Fibroblast of skin of abdomen (primary cell): Measurements from ENCODE around the gene CDT1.
"Not testable (repeated sequence)": the region's sequence is repeated elsewhere in the genome, so short reads cannot be mapped to it uniquely, and the experiment has no call there.

Source experiments
- DNase-seq: peaks from one replicate; pipeline ENCODE4 v3.0.0-alpha.2; 2013

CDT1 gene

GRCh38 chr16:88820385-88821025 is 16.9 kb downstream of the CDT1 start:
- no peak for DNase-seq

GRCh38 chr16:88821168-88821850 is 17.7 kb downstream of the CDT1 start:
- DNase-seq, result no peak

DNA sequence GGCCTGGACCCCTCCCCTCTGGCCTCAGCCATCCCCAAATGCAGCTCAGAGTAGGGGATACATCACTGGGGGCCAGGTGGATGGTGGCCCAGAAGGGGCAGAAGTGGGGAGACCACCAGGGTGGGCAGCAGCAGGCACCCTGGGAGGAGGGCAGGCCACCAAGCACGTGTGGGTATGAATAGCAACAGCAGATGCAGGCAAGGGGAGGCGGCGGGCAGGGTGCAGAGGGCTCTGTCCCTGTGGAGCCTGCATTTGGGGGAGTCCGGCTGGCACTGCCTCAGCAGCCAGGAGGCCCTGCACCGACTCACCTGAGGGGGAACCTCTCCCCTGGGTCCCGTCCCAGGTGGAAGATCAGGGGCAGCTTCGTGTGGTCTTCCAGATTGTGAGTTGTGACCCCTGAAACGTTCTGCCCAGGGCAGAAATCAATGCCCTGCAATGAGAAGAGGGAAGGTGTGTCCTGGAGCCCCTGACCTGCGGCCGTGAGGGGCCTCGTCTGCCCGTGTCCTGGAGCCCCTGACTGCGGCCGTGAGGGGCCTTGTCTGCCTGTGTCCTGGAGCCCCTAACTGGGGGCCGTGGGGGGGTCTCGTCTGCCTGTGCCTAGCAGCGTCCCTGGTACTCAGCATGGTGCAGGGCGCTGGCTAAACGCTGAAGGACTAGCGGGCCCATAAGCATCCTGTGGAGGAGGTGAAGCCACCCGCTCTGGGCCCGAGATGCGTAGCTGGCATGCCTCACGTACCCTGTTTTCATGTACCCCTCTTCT is 18.9 kb downstream of the CDT1 start:
- no peak for DNase-seq

- DNase-seq, result not testable (repeated sequence)
Measured at GRCh38 chr16:88823646-88824045, 20.1 kb downstream of the CDT1 start.

- no peak for DNase-seq
Measured at GRCh38 chr16:88824256-88825077, 20.9 kb downstream of the CDT1 start.

DNA sequence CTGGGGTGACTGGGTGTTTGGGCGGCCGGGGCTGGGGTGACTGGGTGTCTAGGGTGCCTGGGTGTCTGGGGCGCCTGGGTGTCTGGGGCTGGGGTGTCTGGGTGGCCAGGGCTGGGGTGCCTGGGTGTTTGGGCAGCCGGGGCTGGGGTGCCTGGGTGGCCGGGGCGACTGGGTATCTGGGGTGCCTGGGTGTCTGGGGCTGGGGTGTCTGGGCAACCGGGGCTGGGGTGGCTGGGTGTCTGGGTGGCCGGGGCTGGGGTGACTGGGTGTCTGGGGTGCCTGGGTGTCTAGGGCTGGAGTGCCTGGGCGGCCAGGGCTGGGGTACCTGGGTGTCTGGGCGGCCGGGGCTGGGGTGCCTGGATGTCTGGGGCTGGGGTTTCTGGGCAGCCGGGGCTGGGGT is 21.6 kb downstream of the CDT1 start:
- no peak for DNase-seq

DNA sequence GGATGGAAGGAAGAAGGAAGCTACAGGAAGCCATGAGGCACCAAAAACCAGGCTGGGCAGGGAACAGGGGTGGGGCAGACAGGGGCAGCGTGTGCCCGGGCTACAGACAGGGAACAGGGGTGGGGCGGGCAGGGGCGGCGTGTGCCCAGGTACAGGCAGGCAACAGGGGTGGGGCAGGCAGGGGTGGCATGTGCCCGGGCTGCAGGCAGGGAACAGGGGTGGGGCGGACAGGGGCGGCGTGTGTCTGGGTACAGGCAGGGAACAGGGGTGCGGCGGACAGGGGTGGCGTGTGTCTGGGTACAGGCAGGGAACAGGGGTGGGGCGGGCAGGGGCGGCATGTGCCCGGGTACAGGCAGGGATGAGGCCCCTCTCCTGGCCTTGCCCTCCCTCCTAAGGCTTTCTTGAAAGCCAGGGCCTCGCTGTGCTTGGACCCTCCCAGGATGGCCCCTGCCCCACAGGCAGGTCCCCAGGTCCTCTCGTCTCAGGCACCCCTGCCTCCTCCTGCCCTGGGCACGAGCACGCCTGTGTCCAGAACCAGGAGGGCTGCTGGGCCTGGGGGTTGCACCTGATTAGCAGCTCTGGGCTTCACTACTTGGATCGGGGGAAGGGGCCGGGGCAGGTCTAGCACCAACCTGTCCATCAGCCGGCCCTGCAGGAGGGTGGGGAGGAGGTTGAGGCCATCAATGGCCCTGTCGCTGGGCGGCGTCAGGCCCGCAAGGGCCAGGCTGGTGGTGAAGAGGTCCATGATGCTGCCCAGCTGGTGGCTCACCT is 22.7 kb downstream of the CDT1 start:
- no peak for DNase-seq

DNA sequence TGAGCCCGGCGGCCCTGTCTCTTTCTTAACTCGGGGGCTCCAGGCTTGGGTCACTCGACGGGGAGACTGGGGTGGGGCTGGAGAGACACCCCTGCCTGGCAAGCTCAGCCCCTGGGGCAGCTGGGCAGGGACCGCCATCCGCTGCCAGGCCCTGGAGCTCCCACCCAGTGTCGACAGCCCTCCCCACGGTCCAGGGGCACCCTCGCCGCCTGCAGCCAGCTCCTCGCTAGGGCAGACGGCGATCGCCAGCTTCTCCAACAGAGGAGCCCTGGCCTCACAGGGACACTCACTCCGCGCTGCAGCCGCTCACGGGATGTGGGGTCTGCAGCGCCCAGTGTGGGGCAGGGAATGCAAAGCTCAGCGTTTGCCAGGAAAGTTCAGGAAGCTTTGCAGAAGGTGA is 24.1 kb downstream of the CDT1 start:
- DNase-seq, result no peak

DNA sequence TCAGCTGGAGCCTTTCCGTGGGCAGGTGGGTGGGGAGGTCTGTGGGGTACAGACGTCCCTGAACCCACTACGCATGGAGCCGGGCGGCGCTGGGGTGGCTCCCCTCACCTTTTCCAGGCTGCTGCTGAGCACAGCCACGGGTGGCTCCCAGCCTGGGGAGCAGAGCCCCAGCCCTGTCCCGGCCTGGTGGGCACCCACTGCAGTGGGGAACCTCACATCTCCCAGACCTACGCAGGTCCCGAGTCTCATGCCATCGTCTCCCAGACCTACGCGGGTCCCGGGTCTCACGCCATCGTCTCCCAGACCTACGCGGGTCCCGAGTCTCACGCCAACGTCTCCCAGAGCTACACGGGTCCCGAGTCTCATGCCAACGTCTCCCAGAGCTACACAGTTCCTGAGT is 25.1 kb downstream of the CDT1 start:
- no peak for DNase-seq

DNA sequence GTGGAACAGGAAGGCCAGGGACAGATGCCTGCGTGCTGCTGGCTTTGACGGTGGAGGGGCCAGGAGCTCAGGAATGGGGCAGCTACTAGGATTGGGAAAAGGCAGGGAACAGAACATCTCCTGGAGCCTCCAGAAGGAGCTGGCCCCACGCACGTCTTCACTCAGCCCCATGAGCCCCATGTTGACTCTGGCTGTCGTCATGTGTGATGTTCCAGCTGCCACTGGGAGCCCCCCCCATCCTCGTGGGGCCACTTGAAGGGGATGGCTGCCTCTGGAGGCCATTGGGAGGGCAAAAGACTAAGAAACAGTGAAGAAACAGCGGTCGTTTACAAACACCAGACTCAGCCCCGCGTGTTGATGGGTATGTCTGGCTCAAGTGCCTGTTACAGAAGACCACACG is 26.7 kb downstream of the CDT1 start:
- DNase-seq, result no peak

DNA sequence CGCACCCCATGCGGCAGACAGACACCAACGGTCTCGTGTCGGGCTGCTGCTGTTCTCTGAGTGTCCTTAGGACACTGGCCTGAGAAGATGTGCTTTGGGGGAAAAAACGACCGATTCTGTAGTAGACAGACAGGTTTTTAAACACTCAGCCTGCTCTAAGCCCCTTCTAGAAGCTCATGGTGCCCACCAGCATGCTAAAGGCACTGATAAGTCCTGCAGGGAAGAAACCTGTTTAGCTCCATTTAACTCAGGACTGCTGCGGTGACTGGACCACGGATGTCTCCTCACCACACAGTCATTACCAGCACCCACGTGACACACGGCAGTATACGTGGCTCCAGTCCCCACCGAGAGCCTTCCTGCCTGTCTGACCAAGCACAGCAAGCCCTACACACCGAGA is 27.2 kb downstream of the CDT1 start:
- DNase-seq, result no peak

DNA sequence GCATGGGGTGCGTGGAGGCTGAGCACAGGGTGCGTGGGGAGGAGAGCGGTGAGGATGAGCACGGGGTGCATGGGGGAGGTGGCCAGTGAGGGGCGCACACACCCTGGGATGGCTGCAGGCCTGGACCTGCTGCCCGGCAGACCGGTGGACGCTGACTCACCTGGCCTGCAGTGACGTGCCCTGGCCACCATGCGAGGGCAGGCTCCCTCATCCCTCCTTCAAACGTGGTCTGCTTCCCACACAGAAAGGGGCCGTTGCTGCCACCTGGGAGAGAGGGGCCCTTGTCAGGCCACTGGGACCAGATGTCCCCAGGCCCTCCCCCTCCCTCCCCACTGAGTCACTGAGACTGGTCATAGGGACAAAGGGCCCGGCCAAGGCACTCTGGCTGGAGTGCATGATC is 28.2 kb downstream of the CDT1 start:
- DNase-seq, result no peak

DNA sequence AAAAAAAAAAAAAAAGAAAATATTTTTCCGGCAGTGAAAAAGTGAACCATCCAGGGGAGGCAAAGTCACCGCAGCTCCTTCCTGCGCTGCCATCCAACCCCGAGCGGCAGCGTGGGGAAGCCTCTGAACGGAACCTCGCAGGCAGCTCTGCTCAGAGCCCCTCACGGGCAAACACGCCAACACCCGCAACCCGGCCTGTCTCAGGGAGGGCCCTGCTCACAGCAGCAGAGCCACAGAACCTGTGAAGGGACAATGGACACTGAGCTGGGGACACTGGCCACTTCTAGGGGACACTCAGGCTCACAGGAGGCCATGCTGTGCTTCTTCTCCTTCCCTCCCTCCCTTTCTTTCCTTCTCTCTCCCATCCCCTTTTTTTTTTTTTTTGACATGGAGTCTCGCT is 29.5 kb downstream of the CDT1 start:
- no peak for DNase-seq

- no peak for DNase-seq
Measured at GRCh38 chr16:88834670-88835069, 31.1 kb downstream of the CDT1 start.

DNA sequence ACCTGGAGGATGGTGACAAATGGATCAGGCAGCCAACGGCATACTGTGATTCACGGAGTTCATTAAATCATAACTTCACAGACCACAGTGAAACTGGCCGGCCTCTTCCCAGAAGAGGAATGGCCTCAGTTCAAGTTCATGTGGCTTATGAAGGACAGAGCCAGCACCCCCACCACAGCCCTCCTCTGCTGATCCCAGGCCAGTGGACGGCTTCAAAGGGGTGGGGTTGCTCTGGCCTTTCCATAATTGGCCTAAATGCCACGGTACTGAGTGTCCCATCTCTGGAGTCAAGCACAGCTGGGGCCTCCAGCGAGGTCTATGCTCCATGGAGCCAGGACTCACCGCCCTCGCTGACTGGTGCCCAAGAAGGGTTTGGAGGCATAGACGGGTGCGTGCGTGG is 31.8 kb downstream of the CDT1 start:
- DNase-seq, result no peak

GRCh38 chr16:88835818-88836217 is 32.2 kb downstream of the CDT1 start:
- no peak for DNase-seq

DNA sequence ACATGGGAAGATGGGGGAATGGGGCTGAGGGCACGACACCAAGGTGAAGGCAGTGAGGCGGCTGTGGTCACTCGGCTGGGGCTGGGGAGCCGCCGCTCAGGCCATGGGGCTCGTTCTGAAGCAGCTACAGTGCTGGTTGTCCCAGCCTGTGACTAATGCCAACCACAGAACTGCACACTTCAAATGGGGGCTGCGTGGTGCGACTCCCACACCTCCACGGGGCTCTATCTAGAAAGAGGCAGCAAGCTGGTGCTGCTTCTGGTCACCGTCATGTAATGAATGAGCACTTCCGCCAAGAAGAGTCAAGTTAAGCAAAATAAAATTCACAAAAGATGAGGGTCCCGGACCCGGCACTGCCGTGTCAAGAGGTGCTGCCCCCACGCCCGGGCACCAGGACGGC is 33.2 kb downstream of the CDT1 start:
- no peak for DNase-seq

GRCh38 chr16:88837806-88838205 is 34.2 kb downstream of the CDT1 start:
- DNase-seq, result no peak

DNA sequence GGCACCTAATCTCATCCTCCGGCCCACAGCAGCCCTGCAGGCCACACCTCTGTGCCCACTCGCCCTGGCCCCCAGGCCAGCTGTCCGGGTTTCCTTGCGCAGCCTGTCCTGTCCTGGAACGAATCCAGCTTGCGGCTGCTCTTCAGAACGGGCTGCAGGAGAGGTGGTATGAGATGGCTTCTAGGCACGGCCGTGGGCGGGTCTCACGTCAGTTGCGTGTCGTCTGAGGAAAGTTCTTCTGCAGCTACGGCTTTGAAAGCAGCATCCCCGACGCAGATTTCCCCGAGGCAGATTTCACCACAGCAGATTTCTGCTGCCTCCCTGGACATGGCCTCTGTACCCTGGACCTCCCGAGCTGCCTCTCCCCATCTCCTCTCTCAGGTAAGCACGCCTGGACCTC is 35.0 kb downstream of the CDT1 start:
- no peak for DNase-seq

DNA sequence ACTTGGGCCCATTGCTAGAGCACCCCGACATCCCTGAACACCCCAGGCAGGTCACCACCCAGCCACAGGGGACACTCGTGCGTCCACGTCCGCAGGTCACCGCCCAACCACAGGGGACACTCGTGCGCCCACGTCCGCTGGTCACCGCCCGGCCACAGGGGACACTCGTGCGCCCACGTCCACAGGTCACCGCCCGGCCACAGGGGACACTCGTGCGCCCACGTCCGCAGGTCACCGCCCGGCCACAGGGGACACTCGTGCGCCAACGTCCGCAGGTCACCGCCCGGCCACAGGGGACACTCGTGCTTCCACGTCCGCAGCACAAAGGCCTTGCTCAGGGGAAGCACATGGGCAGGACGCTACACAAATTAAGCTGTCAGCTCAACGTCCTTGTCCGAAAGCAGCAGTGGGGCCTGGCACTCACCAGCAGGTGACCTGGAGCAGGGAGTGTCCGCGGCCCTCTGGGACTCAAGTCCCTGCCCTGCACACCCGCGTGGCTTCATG is 35.5 kb downstream of the CDT1 start:
- DNase-seq, result no peak

DNA sequence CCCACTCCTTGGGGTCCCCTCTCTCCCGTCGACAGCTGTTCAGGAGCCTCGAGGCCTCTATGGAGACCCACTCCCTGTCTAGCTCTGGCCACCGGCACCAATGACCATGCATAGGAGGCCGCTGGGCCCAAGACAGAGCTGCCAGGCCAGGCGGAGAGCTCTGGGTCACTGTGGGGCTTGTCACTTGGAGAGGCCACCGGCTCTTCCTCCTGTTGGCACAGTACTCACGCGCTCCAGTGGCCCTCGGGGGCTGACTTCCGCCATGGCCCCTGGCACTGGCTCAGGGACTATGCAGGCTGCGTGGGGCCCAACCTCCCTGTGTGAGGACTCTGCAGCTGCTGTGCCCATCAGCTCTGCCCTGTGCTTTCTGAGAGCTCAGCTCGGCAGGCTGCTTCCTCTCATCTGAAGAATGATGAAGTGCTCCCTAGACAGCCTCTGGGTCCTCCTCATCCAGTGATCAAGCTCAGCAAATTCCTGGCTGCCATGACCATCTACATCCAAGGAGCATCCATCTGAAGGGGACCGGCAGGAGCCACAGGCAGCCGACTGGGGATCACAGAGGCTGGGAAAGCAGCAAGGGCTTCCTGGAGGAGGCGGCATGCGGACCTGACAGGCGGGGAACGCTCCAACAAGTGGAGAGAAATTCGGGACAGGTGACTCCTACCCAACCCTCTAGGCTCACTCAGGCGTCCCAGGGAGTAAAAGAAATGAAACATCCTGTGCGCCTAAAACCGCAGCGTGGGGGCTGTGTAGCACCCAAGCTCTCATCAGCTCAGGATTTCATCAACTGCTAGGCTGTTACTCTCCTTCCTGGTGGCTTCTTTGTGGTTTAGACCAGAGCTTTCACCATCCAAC is 36.4 kb downstream of the CDT1 start:
- DNase-seq, result no peak
